HG03571 (cell line): ENCODE data around the gene GJB4.
"Not testable (repeated sequence)": the region's sequence is repeated elsewhere in the genome, so short reads cannot be mapped to it uniquely, and the experiment has no call there.

ENCODE experiments used
- ATAC-seq: cut with Tn5 transposase; IDR thresholded peaks from one replicate; pipeline ENCODE4 v1.9.1; 2021; ENCODE audit not compliant: unreplicated experiment

GJB4 gene

DNA sequence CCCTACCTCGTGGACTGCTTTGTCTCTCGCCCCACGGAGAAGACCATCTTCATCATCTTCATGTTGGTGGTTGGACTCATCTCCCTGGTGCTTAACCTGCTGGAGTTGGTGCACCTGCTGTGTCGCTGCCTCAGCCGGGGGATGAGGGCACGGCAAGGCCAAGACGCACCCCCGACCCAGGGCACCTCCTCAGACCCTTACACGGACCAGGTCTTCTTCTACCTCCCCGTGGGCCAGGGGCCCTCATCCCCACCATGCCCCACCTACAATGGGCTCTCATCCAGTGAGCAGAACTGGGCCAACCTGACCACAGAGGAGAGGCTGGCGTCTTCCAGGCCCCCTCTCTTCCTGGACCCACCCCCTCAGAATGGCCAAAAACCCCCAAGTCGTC, 35.2 kb downstream of the GJB4 start:
- ATAC-seq = no peak

DNA sequence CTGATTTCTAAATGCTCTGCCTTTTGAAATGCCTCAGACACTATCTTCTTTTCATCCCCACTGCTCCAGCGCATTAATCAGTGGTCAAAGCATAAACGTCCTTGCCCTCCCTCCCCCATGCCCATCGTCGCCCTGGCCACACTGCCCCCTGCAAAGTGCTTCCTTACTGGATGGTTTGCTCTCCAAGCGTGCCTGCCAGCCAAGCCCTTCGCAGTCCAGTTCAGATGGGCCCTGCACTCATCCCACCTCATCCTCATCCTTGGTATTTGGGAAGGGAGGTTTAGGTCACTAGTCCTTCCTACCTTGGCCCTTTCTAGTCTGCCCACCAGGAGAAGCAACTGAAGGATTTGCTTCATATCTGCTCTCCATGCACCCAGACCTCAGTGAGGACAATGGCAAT, 36.4 kb downstream of the GJB4 start:
- no peak for ATAC-seq

DNA sequence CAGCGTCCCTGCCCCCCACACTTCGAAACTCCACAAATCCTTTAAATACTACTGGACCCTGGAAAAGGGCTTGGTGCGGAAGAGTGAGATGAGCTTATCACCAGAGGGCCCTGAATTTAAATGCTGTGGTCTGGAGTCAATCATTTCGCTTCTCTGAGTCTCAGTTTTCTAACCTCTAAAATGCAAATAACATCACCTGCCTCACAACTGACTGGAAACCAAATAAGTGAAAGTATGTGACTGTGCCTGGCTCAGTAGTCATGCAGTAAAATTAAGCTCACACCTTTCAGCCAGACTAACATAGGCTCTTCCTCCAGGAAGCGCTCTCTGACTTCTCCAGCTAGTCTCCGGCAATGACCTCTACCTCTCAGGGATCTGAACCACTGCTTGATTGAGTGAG, 37.5 kb downstream of the GJB4 start:
- no peak for ATAC-seq

DNA sequence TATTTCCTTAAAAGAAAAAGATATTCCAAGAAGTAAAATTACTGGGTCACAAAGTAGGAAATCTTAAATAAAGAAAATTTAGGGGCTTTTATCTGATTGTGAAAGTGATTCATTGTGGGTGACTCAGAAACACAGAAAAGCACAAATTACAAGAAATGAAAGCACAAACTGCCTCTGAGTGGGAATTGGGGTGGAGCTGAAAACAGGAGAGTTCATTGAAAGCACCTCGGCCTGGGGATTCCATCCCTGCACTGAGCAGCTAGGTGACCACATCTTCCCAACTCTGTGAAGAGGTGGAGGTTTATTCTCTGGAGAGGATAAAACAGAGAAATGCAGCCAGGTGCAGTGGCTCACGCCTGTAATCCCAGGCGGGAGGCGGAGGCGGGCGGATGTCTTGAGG, 40.7 kb downstream of the GJB4 start:
- ATAC-seq = no peak

DNA sequence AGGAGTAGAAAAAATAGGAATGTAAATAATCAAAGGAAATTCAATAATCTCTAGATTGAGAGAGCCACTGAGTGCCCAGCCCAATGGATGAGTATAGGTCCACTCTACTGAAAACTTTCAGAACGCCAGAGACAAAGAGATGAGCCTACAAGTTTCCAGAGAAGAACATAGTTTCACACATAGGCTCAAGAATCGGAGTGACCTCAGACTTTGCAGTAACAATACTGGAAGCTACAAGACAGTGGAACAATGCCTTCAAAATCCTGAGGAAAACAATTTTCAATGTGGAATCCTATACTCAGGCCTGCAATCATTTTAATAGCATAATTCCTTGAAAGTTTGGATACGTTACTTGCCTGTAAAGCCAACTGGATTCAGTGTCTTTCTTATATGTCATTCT, 44.2 kb downstream of the GJB4 start:
- ATAC-seq = no peak

DNA sequence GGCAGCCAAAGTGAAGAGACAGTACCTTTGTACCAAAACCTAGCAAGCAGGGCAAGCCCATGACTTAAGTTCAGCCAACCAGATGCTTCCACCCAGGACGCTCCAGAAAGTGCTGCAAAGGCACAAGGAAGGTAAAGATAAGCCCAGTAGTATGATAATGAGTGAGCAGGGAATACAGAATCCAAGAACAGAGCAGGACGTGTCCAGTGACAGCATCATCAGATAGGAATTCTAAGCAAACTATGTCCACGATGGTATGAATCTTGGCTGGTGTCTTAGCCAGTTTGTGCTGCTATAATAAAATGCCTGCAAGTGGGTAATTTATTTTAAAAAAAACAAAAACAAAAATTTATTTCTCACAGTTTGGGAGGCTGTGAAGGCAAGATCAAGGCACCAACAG, 46.9 kb downstream of the GJB4 start:
- no peak for ATAC-seq

DNA sequence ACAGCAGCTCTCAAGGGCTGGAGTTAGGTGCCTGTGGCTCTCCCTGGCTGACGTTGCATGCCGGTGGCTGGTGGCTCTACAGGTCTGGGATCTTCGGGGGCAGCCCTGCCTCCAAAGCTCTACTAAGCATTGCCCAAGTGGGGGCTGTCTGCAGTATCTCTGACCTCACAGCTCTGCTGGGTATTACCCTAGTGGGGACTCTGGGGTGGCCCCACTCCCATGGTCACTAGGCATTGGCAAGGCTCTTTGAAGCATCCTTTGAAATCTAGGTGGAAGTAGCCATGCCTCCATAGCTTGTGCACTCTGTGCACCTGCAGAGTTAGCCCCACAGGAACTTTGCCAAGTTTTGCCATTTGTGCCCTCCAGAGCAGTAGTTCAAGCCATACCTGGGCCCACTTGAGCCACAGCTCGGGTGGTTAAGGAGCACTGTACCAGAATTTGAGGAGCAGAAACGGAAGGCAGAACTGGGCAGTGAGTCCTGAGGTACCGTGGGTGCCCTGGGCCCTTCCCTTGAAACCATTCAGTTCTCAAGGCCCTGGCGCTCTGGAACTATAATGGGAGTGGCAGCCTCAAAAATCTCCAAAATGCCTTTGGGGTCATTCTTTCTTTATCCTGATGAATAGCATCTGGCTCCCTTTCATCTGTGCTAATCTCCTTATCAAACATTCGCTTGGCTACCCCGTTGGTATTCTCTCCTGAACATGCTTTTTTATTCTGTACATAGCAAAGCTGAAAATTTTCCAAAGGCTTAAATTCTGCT, 48.7 kb downstream of the GJB4 start:
- no peak for ATAC-seq

DNA sequence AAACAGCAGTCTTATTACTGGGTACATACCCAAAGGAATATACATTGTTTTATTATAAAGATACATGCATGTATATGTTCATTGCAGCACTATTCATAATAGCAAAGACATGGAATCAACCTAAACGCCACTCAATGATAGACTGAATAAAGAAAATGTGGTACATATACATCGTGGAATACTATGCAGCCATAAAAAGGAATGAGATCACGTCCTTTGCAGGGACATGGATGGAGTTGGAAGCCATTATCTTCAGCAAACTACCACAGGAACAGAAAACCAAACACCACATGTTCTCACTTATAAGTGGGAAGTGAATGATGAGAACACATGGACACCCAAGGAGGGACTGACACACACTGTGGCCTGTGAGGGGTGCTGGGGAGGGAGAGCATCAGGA, 51.2 kb downstream of the GJB4 start:
- not testable (repeated sequence) for ATAC-seq
